H9 (cell line): ENCODE data around the gene TCEAL5. TPM values are rescaled to one million over a fixed set of nuclear protein-coding genes. Genes with fewer than 3 reads are reported as not detected.

ENCODE experiments used
- DNase-seq: peaks from one replicate; pipeline ENCODE4 v3.0.0-alpha.2; 2017
- H2AFZ ChIP-seq: one replicate; pipeline ENCODE4 v1.6.1; 2013; ENCODE audit warnings: mild to moderate bottlenecking, low read length, control low read depth, moderate library complexity
- H2AK5ac ChIP-seq: 2 replicates; pipeline ENCODE4 v1.6.1; 2013; ENCODE audit warnings: low read length, control low read depth, mixed read lengths; ENCODE audit not compliant: insufficient read length
- H2BK120ac ChIP-seq: one replicate; pipeline ENCODE4 v1.6.1; 2013; ENCODE audit warnings: low read depth, mild to moderate bottlenecking, low read length, control low read depth, inconsistent platforms; ENCODE audit not compliant: poor library complexity, severe bottlenecking
- H2BK12ac ChIP-seq: 2 replicates; pipeline ENCODE4 v1.6.1; 2013; ENCODE audit warnings: low read length, control low read depth, mixed read lengths, low read depth; ENCODE audit not compliant: insufficient read length
- H2BK15ac ChIP-seq: 2 replicates; pipeline ENCODE4 v1.6.1; 2013; ENCODE audit warnings: low read depth, low read length, control low read depth
- H2BK20ac ChIP-seq: one replicate; pipeline ENCODE4 v1.6.1; 2013; ENCODE audit warnings: low read depth, mild to moderate bottlenecking, low read length, control low read depth, inconsistent platforms; ENCODE audit not compliant: poor library complexity, severe bottlenecking
- H2BK5ac ChIP-seq: 2 replicates; pipeline ENCODE4 v1.6.1; 2013; ENCODE audit warnings: low read length, control low read depth, mixed read lengths; ENCODE audit not compliant: insufficient read length
- H3K14ac ChIP-seq: 2 replicates; pipeline ENCODE4 v1.6.1; 2013; ENCODE audit warnings: low read length, control low read depth; ENCODE audit not compliant: insufficient read depth
- H3K18ac ChIP-seq: 2 replicates; pipeline ENCODE4 v1.6.1; 2013; ENCODE audit warnings: low read depth, mild to moderate bottlenecking, mixed read lengths, low read length, control low read depth; ENCODE audit not compliant: insufficient read length
- H3K23ac ChIP-seq: 2 replicates; pipeline ENCODE4 v1.6.1; 2013; ENCODE audit warnings: low read length, control low read depth, mixed read lengths, low read depth; ENCODE audit not compliant: insufficient read length
- H3K23me2 ChIP-seq: 2 replicates; pipeline ENCODE4 v1.6.1; 2013; ENCODE audit warnings: low read depth, mild to moderate bottlenecking, mixed read lengths, low read length, control low read depth; ENCODE audit not compliant: insufficient read length, poor library complexity, severe bottlenecking
- H3K27ac ChIP-seq: 2 replicates; pipeline ENCODE4 v1.5.1; 2013; ENCODE audit warnings: low read length, control low read depth, mixed read lengths, low read depth; ENCODE audit not compliant: insufficient read length
- H3K27me3 ChIP-seq: 2 replicates; pipeline ENCODE4 v1.6.1; 2013; ENCODE audit warnings: low read length, control low read depth, inconsistent platforms; ENCODE audit not compliant: insufficient read depth
- H3K4ac ChIP-seq: 2 replicates; pipeline ENCODE4 v1.6.1; 2013; ENCODE audit warnings: low read depth, mild to moderate bottlenecking, control low read depth, inconsistent platforms, low read length, moderate library complexity
- H3K4me1 ChIP-seq: 2 replicates; pipeline ENCODE4 v1.6.1; 2013; ENCODE audit warnings: low read length, control low read depth, inconsistent platforms; ENCODE audit not compliant: insufficient read depth
- H3K4me2 ChIP-seq: 2 replicates; pipeline ENCODE4 v1.6.1; 2013; ENCODE audit warnings: low read length, control low read depth, mixed read lengths; ENCODE audit not compliant: insufficient read length, insufficient read depth
- H3K56ac ChIP-seq: 2 replicates; pipeline ENCODE4 v1.6.1; 2013; ENCODE audit warnings: low read depth, mild to moderate bottlenecking, mixed read lengths, low read length, control low read depth; ENCODE audit not compliant: insufficient read length
- H3K79me1 ChIP-seq: 2 replicates; pipeline ENCODE4 v1.6.1; 2013; ENCODE audit warnings: low read depth, mild to moderate bottlenecking, moderate library complexity, low read length, control low read depth, inconsistent platforms; ENCODE audit not compliant: insufficient read depth, poor library complexity, severe bottlenecking
- H3K79me2 ChIP-seq: 2 replicates; pipeline ENCODE4 v1.6.1; 2013; ENCODE audit warnings: low read length, control low read depth, inconsistent platforms; ENCODE audit not compliant: insufficient read depth
- H3K9ac ChIP-seq: 2 replicates; pipeline ENCODE4 v1.6.1; 2013; ENCODE audit warnings: low read length, control low read depth, mixed read lengths; ENCODE audit not compliant: insufficient read length; ENCODE audit errors: extremely low read depth
- H3K9me3 ChIP-seq: one replicate; pipeline ENCODE4 v1.6.1; 2013; ENCODE audit warnings: low read depth, low read length, inconsistent platforms; ENCODE audit not compliant: control insufficient read depth
- H3T11ph ChIP-seq: one replicate; pipeline ENCODE4 v1.6.1; 2013; ENCODE audit warnings: mild to moderate bottlenecking, low read length, control low read depth, inconsistent platforms
- H4K20me1 ChIP-seq: one replicate; pipeline ENCODE4 v1.6.1; 2013; ENCODE audit not compliant: control insufficient read depth, insufficient read length, insufficient read depth
- H4K5ac ChIP-seq: 2 replicates; pipeline ENCODE4 v1.6.1; 2013; ENCODE audit warnings: low read depth, mild to moderate bottlenecking, mixed read lengths, low read length, control low read depth; ENCODE audit not compliant: insufficient read length
- H4K8ac ChIP-seq: replicated peaks from 2 replicates; pipeline ENCODE4 v1.6.1; 2013; ENCODE audit warnings: low read length, control low read depth, mixed read lengths, low read depth; ENCODE audit not compliant: insufficient read length
- H4K91ac ChIP-seq: 2 replicates; pipeline ENCODE4 v1.6.1; 2013; ENCODE audit warnings: low read depth, mild to moderate bottlenecking, moderate library complexity, mixed read lengths, low read length, control low read depth; ENCODE audit not compliant: insufficient read length
- H3K27ac Mint-ChIP-seq, 3 experiments: 2 replicates in 2 of 3; 3 replicates in 1 of 3; pipeline ENCODE4 v1.8.0; 2020 to 2021; ENCODE audit warnings: mixed read lengths in 3 of 3, mild to moderate bottlenecking in 1 of 3, moderate library complexity in 1 of 3
- H3K27me3 Mint-ChIP-seq: 2 replicates; pipeline ENCODE4 v1.8.0; 2021; ENCODE audit warnings: low read depth, mild to moderate bottlenecking, moderate library complexity, mixed read lengths
- H3K36me3 Mint-ChIP-seq, 3 experiments: 2 replicates in 2 of 3; 3 replicates in 1 of 3; pipeline ENCODE4 v1.8.0; 2020 to 2021; ENCODE audit warnings: low read depth in 3 of 3, mixed read lengths in 3 of 3; ENCODE audit not compliant: insufficient read depth in 1 of 3
- H3K4me1 Mint-ChIP-seq, 2 experiments: 2 replicates each; pipeline ENCODE4 v1.8.0; 2020; ENCODE audit warnings: mixed read lengths in 2 of 2
- H3K4me3 Mint-ChIP-seq, 2 experiments: 2 replicates in 1 of 2; 3 replicates in 1 of 2; pipeline ENCODE4 v1.8.0; 2020 to 2021; ENCODE audit warnings: mild to moderate bottlenecking in 2 of 2, mixed read lengths in 2 of 2, moderate library complexity in 1 of 2
- H3K9me3 Mint-ChIP-seq, 2 experiments: 2 replicates in 1 of 2; 3 replicates in 1 of 2; pipeline ENCODE4 v1.8.0; 2020; ENCODE audit warnings: mild to moderate bottlenecking in 2 of 2, mixed read lengths in 2 of 2, moderate library complexity in 1 of 2
- WGBS: extraction: QIAGEN DNeasy Blood & Tissue Kit; methylation state at CpG from one replicate; pipeline ENCODE4 v1.1.7; 2013; ENCODE audit warnings: missing lambda C conversion rate, low lambda C conversion rate, mixed read lengths; ENCODE audit not compliant: insufficient read length; ENCODE audit errors: extremely low coverage; 5-methylcytosine and 5-hydroxymethylcytosine counted together
- total RNA-seq: library from RNA; stranded (reverse); gene quantifications from 2 replicates; pipeline ENCODE4 v1.2.1, GENCODE V29; 2021
- TF ChIP-seq, protein P1 (sequence below): fragments of 200-600 bp; sonication (generic); conservative IDR thresholded peaks from 3 replicates; pipeline ENCODE4 v1.8.0; 2021; ENCODE audit warnings: antibody characterized with exemption, mild to moderate bottlenecking

Gene TCEAL5
- total RNA-seq, 1 experiment from 2014 or later = not detected

GRCh38 chrX:103250977-103251376, 25.6 kb downstream of the TCEAL5 start:
- H3K27me3 Mint-ChIP-seq = no peaks in the 10 kb centered on the region; the same call in 1 of the 2 replicates
- no peak overlapping the region for H3T11ph ChIP-seq

More at GRCh38 chrX:103250977-103251376, 25.6 kb downstream of the TCEAL5 start:
- Histone ChIP-seq H3K18ac (no peak overlapping the region), H4K20me1 (no peaks in the 10 kb centered on the region), H4K5ac (no peak overlapping the region), H3K79me2 (no peaks in the 10 kb centered on the region), H3K79me1 (no peaks in the 10 kb centered on the region), H2AFZ (no peak overlapping the region), H3K23ac (no peak overlapping the region), H3K23me2 (peaks cover 4% of the 10 kb centered on the region), H2AK5ac (no peak overlapping the region), H2BK5ac (no peak overlapping the region), H3K14ac (no peak overlapping the region), H3K56ac (no peak overlapping the region), H4K91ac (no peak overlapping the region), H3K27me3 (no peaks in the 10 kb centered on the region), H3K4me2 (no peak overlapping the region), H3K27ac (no peak overlapping the region), H2BK120ac (no peak overlapping the region), H3K9ac (no peak overlapping the region), H3K9me3 (no peaks in the 10 kb centered on the region), H2BK20ac (no peak overlapping the region), H3K4me1 (0 out of 2 replicates have a peak, but pooled peaks cover 2% of the 10 kb centered on the region), H4K8ac (no peak overlapping the region), H3K4ac (no peak overlapping the region), H2BK12ac (no peak overlapping the region), H2BK15ac (no peak overlapping the region)
- Mint-ChIP-seq H3K4me1 (peaks cover 7 to 20% of the 10 kb centered on the region in 2 experiments; a peak in 3 of 4 replicates), H3K27ac (no peak overlapping the region), H3K36me3 (peaks cover 16 to 19% (median 17%) of the 10 kb centered on the region in 3 experiments), H3K4me3 (no peak overlapping the region), H3K9me3 (peaks cover 2 to 46% of the 10 kb centered on the region in 2 experiments; a peak in 4 of 5 replicates)
- TF ChIP-seq, protein P1, sequence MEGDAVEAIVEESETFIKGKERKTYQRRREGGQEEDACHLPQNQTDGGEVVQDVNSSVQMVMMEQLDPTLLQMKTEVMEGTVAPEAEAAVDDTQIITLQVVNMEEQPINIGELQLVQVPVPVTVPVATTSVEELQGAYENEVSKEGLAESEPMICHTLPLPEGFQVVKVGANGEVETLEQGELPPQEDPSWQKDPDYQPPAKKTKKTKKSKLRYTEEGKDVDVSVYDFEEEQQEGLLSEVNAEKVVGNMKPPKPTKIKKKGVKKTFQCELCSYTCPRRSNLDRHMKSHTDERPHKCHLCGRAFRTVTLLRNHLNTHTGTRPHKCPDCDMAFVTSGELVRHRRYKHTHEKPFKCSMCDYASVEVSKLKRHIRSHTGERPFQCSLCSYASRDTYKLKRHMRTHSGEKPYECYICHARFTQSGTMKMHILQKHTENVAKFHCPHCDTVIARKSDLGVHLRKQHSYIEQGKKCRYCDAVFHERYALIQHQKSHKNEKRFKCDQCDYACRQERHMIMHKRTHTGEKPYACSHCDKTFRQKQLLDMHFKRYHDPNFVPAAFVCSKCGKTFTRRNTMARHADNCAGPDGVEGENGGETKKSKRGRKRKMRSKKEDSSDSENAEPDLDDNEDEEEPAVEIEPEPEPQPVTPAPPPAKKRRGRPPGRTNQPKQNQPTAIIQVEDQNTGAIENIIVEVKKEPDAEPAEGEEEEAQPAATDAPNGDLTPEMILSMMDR = no peak
- WGBS = no CpG with 5 or more reads among the region's 5 CpGs
- no peak for DNase-seq
